Measurements from ENCODE around the gene OR51B5.

GRCh38 chr11:5343474-5344335, at the start of gene OR51B5:
- TF ChIP-seq CTCF (IDR thresholded peaks at IDR 0.05 in 4 of 5, conservative IDR thresholded peaks at IDR 0.05 in 1 of 5) = no peak
- no peak for TF ChIP-seq POLR2A (IDR thresholded peaks at IDR 0.05)

Measured in gastrocnemius medialis (tissue), 4 donors.